Natural killer cell (primary cell): ENCODE measurements around the gene LGALS3BP. TPM values are rescaled to one million over a fixed set of nuclear protein-coding genes. Genes with fewer than 3 reads are reported as not detected.

Experiments used
- ATAC-seq, 3 donors: fragments of 150-1000 bp in 2 of 3; fragments of 200-7000 bp in 1 of 3; cut with Tn5 transposase; 1 replicate in 1 of 3; 2 replicates in 2 of 3; pipeline ENCODE4 v1.10.0; 2021; ENCODE audit warnings: mild to moderate bottlenecking in 2 of 3, moderate library complexity in 2 of 3
- DNase-seq, 2 donors: peaks; one replicate each; pipeline versions ENCODE4 v3.0.0 to v3.0.0-alpha.2; 2013 to 2021; ENCODE audit warnings: mixed read lengths in 1 of 2
- H3K27ac ChIP-seq: one replicate; pipeline ENCODE4 v1.5.1; 2013; ENCODE audit warnings: mild to moderate bottlenecking, low read length
- H3K27me3 ChIP-seq: one replicate; pipeline ENCODE4 v1.6.1; 2013; ENCODE audit warnings: low read length; ENCODE audit not compliant: control insufficient read depth, insufficient read depth
- H3K36me3 ChIP-seq: one replicate; pipeline ENCODE4 v1.6.1; 2013; ENCODE audit warnings: low read length; ENCODE audit not compliant: control insufficient read depth, insufficient read depth
- H3K4me1 ChIP-seq: one replicate; pipeline ENCODE4 v1.6.1; 2013; ENCODE audit warnings: low read length; ENCODE audit not compliant: control insufficient read depth, insufficient read depth
- H3K4me3 ChIP-seq: one replicate; pipeline ENCODE4 v1.5.1; 2013; ENCODE audit warnings: low read length
- H3K9me3 ChIP-seq: one replicate; pipeline ENCODE4 v1.6.1; 2013; ENCODE audit warnings: low read length; ENCODE audit not compliant: control insufficient read depth, insufficient read depth
- H3K27ac Mint-ChIP-seq, 2 donors: one replicate each; pipeline ENCODE4 v1.8.0; 2022; ENCODE audit warnings: mild to moderate bottlenecking in 2 of 2, mixed read lengths in 2 of 2, moderate library complexity in 1 of 2
- H3K27me3 Mint-ChIP-seq, 2 donors: one replicate each; pipeline ENCODE4 v1.8.0; 2022; ENCODE audit warnings: low read depth in 2 of 2, mixed read lengths in 2 of 2
- H3K36me3 Mint-ChIP-seq: one replicate; pipeline ENCODE4 v1.8.0; 2022; ENCODE audit warnings: mixed read lengths
- H3K4me1 Mint-ChIP-seq, 2 donors: one replicate each; pipeline ENCODE4 v1.8.0; 2022; ENCODE audit warnings: mixed read lengths in 2 of 2
- H3K4me3 Mint-ChIP-seq: one replicate; pipeline ENCODE4 v1.8.0; 2022; ENCODE audit warnings: mild to moderate bottlenecking, moderate library complexity, mixed read lengths
- H3K9me3 Mint-ChIP-seq, 2 donors: one replicate each; pipeline ENCODE4 v1.8.0; 2022; ENCODE audit warnings: mixed read lengths in 2 of 2
- CTCF ChIP-seq: fragments of 200-600 bp; IDR thresholded peaks from one replicate; pipeline ENCODE4 v1.8.0; 2022; ENCODE audit warnings: antibody characterized with exemption
- WGBS: methylation state at CpG from one replicate; pipeline ENCODE4 v1.1.7; 2013; ENCODE audit warnings: missing lambda C conversion rate; ENCODE audit not compliant: insufficient coverage; 5-methylcytosine and 5-hydroxymethylcytosine counted together
- intact Hi-C: fragments of 100-400 bp; cut with micrococcal nuclease; formaldehyde crosslinking; loops from one replicate; pipeline ENCODE4 v1.14.2; 2022
- total RNA-seq, 4 donors: library from RNA; stranded (reverse); fragments of 120-200 nt in 1 of 4; gene quantifications; one replicate each; pipeline versions ENCODE4 v1.2.3 to v1.2.4, GENCODE V29; 2013 to 2022

Gene LGALS3BP
- total RNA-seq, 3 donors from 2014 or later (not counting 1 experiment from before 2014, with no cell fraction given): 4.2 to 8.8 (median 4.2) TPM

GRCh38 chr17:78944956-78945355 lies 34.8 kb downstream of the LGALS3BP start:
- H3K27me3 Mint-ChIP-seq: peaks cover 0 to 6% of the 10 kb centered on the region in 2 donors
- Histone ChIP-seq H3K27me3 (no peaks in the 10 kb centered on the region), H3K27ac (no peak overlapping the region), H3K4me3 (no peak overlapping the region), H3K36me3 (no peaks in the 10 kb centered on the region), H3K4me1 (no peaks in the 10 kb centered on the region), H3K9me3 (no peaks in the 10 kb centered on the region)
- ATAC-seq (no peak), DNase-seq (no peak)
- WGBS: 77% methylated on average over 10 of the region's 10 CpGs
- H3K27ac Mint-ChIP-seq: no peak overlapping the region
- no peaks in the 10 kb centered on the region for H3K9me3 Mint-ChIP-seq
- no peaks in the 10 kb centered on the region for H3K4me1 Mint-ChIP-seq
- TF ChIP-seq CTCF: no peak
- H3K4me3 Mint-ChIP-seq: no peak overlapping the region
- no peaks in the 10 kb centered on the region for H3K36me3 Mint-ChIP-seq
- intact Hi-C loops: no loop called here

- intact Hi-C loops: no loop called here
- Mint-ChIP-seq H3K4me3 (no peak overlapping the region), H3K27me3 (peaks cover 0 to 6% of the 10 kb centered on the region in 2 donors)
Observed at GRCh38 chr17:78944026-78944425, 35.7 kb downstream of the LGALS3BP start.

GRCh38 chr17:78940708-78941107 lies 39.0 kb downstream of the LGALS3BP start:
- H3K4me1 Mint-ChIP-seq: no peaks in the 10 kb centered on the region
- no peaks in the 10 kb centered on the region for H3K36me3 ChIP-seq
- H3K27me3 Mint-ChIP-seq: peaks cover 0 to 6% of the 10 kb centered on the region in 2 donors
- H3K27ac ChIP-seq: no peak overlapping the region
- H3K4me3 Mint-ChIP-seq: no peak overlapping the region
- H3K9me3 ChIP-seq: no peaks in the 10 kb centered on the region
- TF ChIP-seq CTCF: no peak
- ATAC-seq (no peak), DNase-seq (no peak)
- no peak overlapping the region for H3K4me3 ChIP-seq
- intact Hi-C loops: no loop called here
- H3K36me3 Mint-ChIP-seq: no peaks in the 10 kb centered on the region
- WGBS: 88% methylated on average over 6 of the region's 6 CpGs
- no peaks in the 10 kb centered on the region for H3K27me3 ChIP-seq
- H3K9me3 Mint-ChIP-seq: no peaks in the 10 kb centered on the region
- H3K4me1 ChIP-seq: no peaks in the 10 kb centered on the region
- H3K27ac Mint-ChIP-seq: no peak overlapping the region

More at GRCh38 chr17:78944026-78944425, 35.7 kb downstream of the LGALS3BP start:
- DNase-seq (no peak), ATAC-seq (no peak)
- WGBS: 83% methylated on average over 5 of the region's 7 CpGs
- Histone ChIP-seq H3K27ac (no peak overlapping the region), H3K4me3 (no peak overlapping the region), H3K9me3 (no peaks in the 10 kb centered on the region), H3K27me3 (no peaks in the 10 kb centered on the region), H3K36me3 (no peaks in the 10 kb centered on the region), H3K4me1 (no peaks in the 10 kb centered on the region)
- no peaks in the 10 kb centered on the region for H3K4me1 Mint-ChIP-seq
- no peaks in the 10 kb centered on the region for H3K9me3 Mint-ChIP-seq
- H3K36me3 Mint-ChIP-seq: no peaks in the 10 kb centered on the region
- no peak overlapping the region for H3K27ac Mint-ChIP-seq
- TF ChIP-seq CTCF: no peak

- no peaks in the 10 kb centered on the region for H3K36me3 ChIP-seq
- ATAC-seq (no peak), DNase-seq (no peak)
- intact Hi-C loops: no loop called here
- H3K27me3 Mint-ChIP-seq: peaks cover 0 to 6% of the 10 kb centered on the region in 2 donors
- no peak overlapping the region for H3K4me3 Mint-ChIP-seq
- no peaks in the 10 kb centered on the region for H3K4me1 Mint-ChIP-seq
- H3K27ac ChIP-seq: no peak overlapping the region
- H3K4me1 ChIP-seq: no peaks in the 10 kb centered on the region
- H3K27ac Mint-ChIP-seq: no peak overlapping the region
- H3K36me3 Mint-ChIP-seq: no peaks in the 10 kb centered on the region
- no peaks in the 10 kb centered on the region for H3K9me3 ChIP-seq
- no peak for TF ChIP-seq CTCF
- H3K4me3 ChIP-seq: no peak overlapping the region
- no peaks in the 10 kb centered on the region for H3K9me3 Mint-ChIP-seq
- 83% methylated on average over 2 of the region's 5 CpGs for WGBS
- no peaks in the 10 kb centered on the region for H3K27me3 ChIP-seq
Observed at GRCh38 chr17:78940258-78940657, 39.5 kb downstream of the LGALS3BP start.
